ENCODE measurements around the gene GMDS. TPM values are rescaled to one million over a fixed set of nuclear protein-coding genes. Genes with fewer than 3 reads are reported as not detected.

GMDS gene
- total RNA-seq, 2 experiments from 2014 or later, result 13.9 to 16.4 TPM

DNA sequence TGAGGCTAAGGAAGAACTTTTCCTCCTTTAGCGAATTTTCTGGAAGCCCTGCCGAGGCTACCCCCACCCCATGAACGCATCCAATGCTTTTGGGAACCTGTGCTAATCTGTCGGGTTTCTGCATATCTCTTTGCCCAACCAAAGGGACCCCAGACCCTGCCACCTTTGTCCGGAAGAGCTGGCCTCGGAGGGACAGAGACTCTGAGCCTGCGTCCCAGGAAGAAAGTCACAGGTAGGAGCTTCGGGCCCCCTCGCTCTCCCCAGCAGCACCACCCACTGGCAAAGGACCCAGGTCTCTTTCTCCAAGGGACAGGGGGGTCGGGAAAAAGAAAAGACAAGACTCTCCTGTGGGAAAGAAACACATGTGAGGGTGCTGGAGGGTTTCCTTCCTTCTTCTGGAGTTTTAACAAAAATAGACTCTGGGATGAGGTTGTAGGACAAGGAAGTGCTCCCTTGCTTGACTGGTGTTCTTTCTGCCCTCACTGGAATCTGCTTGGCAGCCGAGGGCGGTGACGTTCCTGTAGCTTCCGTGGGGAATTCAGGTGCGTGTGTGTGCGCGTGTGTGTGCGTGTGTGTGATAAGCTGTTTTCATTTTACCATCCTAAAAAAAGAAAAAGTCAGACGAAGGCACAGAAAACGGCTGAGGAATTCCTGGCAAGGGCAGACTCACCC is 652.0 kb downstream of the GMDS start:
- H3K4me3 Mint-ChIP-seq, result no peak overlapping the region
- peaks cover 56% of the 10 kb centered on the region for H3K27me3 Mint-ChIP-seq
- ATAC-seq (ENCODE audit: poor library complexity), result no peak

GRCh38 chr6:1592852-1593251 is 652.6 kb downstream of the GMDS start:
- H3K27me3 Mint-ChIP-seq, result peaks cover 50% of the 10 kb centered on the region
- Histone ChIP-seq H3K27ac (ENCODE audit: low read depth in 1 of 2, low read length in 2 of 2) (no peak overlapping the region), H3K4me3 (ENCODE audit: low read length) (no peak overlapping the region), H3K4me1 (ENCODE audit: insufficient read depth, low read length) (peaks cover 8% of the 10 kb centered on the region), H3K27me3 (ENCODE audit: control insufficient read depth in 1 of 2, insufficient read depth in 2 of 2, low read length in 2 of 2) (peaks cover 12 to 25% of the 10 kb centered on the region in 2 experiments), H3K36me3 (ENCODE audit: insufficient read depth, low read length) (no peaks in the 10 kb centered on the region), H3K9me3 (ENCODE audit: control insufficient read depth in 1 of 2, insufficient read depth in 1 of 2, low read length in 2 of 2) (no peaks in the 10 kb centered on the region)
- DNase-seq, result no peak
- CTCF ChIA-PET, result no interaction called here
- no peaks in the 10 kb centered on the region for H3K36me3 Mint-ChIP-seq (ENCODE audit: low read depth)
- H3K27ac Mint-ChIP-seq, result no peak overlapping the region
- TF ChIP-seq CTCF (IDR thresholded peaks at IDR 0.05), result no peak
- ATAC-seq (ENCODE audit: poor library complexity), result no peak
- H3K4me3 Mint-ChIP-seq, result no peak overlapping the region
- H3K4me1 Mint-ChIP-seq (ENCODE audit: low read depth), result peaks cover 8% of the 10 kb centered on the region
- H3K9me3 Mint-ChIP-seq, result no peaks in the 10 kb centered on the region
- intact Hi-C loops (cut with DNase I, micrococcal nuclease), result no loop called here
- POLR2A ChIA-PET, result no interaction called here

More for the DNA sequence above, 652.0 kb downstream of the GMDS start:
- ChIA-PET POLR2A (no interaction called here), CTCF (no interaction called here)
- H3K36me3 Mint-ChIP-seq (ENCODE audit: low read depth), result no peaks in the 10 kb centered on the region
- Histone ChIP-seq H3K27ac (ENCODE audit: low read depth in 1 of 2, low read length in 2 of 2) (no peak overlapping the region), H3K4me1 (ENCODE audit: insufficient read depth, low read length) (peaks cover 8% of the 10 kb centered on the region), H3K4me3 (ENCODE audit: low read length) (no peak overlapping the region), H3K9me3 (ENCODE audit: control insufficient read depth in 1 of 2, insufficient read depth in 1 of 2, low read length in 2 of 2) (no peaks in the 10 kb centered on the region), H3K36me3 (ENCODE audit: insufficient read depth, low read length) (no peaks in the 10 kb centered on the region), H3K27me3 (ENCODE audit: control insufficient read depth in 1 of 2, insufficient read depth in 2 of 2, low read length in 2 of 2) (peaks cover 17 to 26% of the 10 kb centered on the region in 2 experiments)
- intact Hi-C loops (cut with DNase I, micrococcal nuclease), result no loop called here
- peaks cover 8% of the 10 kb centered on the region for H3K4me1 Mint-ChIP-seq (ENCODE audit: low read depth)
- no peaks in the 10 kb centered on the region for H3K9me3 Mint-ChIP-seq
- DNase-seq, result no peak
- no peak for TF ChIP-seq CTCF (IDR thresholded peaks at IDR 0.05)
- H3K27ac Mint-ChIP-seq, result no peak overlapping the region

DNA sequence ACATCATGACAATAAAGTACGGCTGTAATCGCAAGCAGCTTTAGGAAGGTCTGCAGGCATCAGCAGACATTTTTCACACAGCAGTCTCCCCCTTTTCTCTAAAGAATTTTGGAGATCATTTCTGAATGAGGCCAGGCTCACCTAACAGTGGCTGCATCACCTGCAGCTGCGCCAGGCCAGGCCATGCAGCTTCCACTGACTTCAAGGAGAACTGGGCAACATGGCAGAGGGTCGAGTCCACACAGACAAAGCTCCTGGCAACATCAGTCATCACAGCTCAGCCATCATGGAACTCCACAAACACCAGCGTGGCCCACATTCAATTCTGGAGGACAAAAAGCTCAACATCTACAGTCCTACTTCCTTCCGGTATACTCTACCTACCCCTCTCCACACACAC is 653.5 kb downstream of the GMDS start:
- DNase-seq (no peak), ATAC-seq (ENCODE audit: poor library complexity) (no peak)
- H3K36me3 ChIP-seq (ENCODE audit: insufficient read depth, low read length), result no peaks in the 10 kb centered on the region
- no peak overlapping the region for H3K27ac ChIP-seq (ENCODE audit: low read depth in 1 of 2, low read length in 2 of 2)
- H3K4me3 ChIP-seq (ENCODE audit: low read length), result no peak overlapping the region
- TF ChIP-seq CTCF (IDR thresholded peaks at IDR 0.05), result no peak
- H3K27me3 ChIP-seq (ENCODE audit: control insufficient read depth in 1 of 2, insufficient read depth in 2 of 2, low read length in 2 of 2), result peaks cover 8 to 17% of the 10 kb centered on the region in 2 experiments
- CTCF ChIA-PET, result interaction anchor here (0.6 kb wide), 1 partner anchor 151 kb away, joined by 3 read pairs; no protein-coding TSS in a partner anchor
- Mint-ChIP-seq H3K4me1 (ENCODE audit: low read depth) (peaks cover 8% of the 10 kb centered on the region), H3K4me3 (no peak overlapping the region), H3K27ac (no peak overlapping the region), H3K9me3 (no peaks in the 10 kb centered on the region), H3K36me3 (ENCODE audit: low read depth) (no peaks in the 10 kb centered on the region), H3K27me3 (peaks cover 45% of the 10 kb centered on the region)
- intact Hi-C loops (cut with DNase I, micrococcal nuclease), result no loop called here
- H3K4me1 ChIP-seq (ENCODE audit: insufficient read depth, low read length), result peaks cover 8% of the 10 kb centered on the region
- no peaks in the 10 kb centered on the region for H3K9me3 ChIP-seq (ENCODE audit: control insufficient read depth in 1 of 2, insufficient read depth in 1 of 2, low read length in 2 of 2)
- POLR2A ChIA-PET, result no interaction called here

All from CD4-positive, alpha-beta T cell (primary cell).